Right lobe of liver (tissue), 6 donors: ENCODE measurements around the gene SLC26A5. TPM values are rescaled to one million over a fixed set of nuclear protein-coding genes. Genes with fewer than 3 reads are reported as not detected.

Source experiments
- ATAC-seq, 4 donors: fragments of 200-7000 bp; cut with Tn5 transposase; one replicate each; pipeline ENCODE4 v1.9.1; 2020; ENCODE audit warnings: mild to moderate bottlenecking in 4 of 4, moderate library complexity in 4 of 4
- DNase-seq, 3 donors: peaks; one replicate each; pipeline ENCODE4 v3.0.0-alpha.2; 2020
- H3K27ac ChIP-seq, 3 donors: fragments of 200-600 bp; one replicate each; pipeline ENCODE4 v1.8.0; 2022
- H3K27me3 ChIP-seq, 2 donors: fragments of 200-600 bp; one replicate each; pipeline ENCODE4 v1.8.0; 2022
- H3K36me3 ChIP-seq, 4 donors: fragments of 200-600 bp; sonication (generic) in 1 of 4; one replicate each; pipeline versions ENCODE4 v1.5.1 to v1.8.0; 2017 to 2022; ENCODE audit warnings: control low read depth in 1 of 4
- H3K4me1 ChIP-seq, 4 donors: fragments of 200-600 bp; sonication (generic) in 1 of 4; one replicate each; pipeline versions ENCODE4 v1.5.1 to v1.8.0; 2017 to 2022; ENCODE audit warnings: control low read depth in 1 of 4
- H3K4me3 ChIP-seq, 3 donors: fragments of 200-600 bp; one replicate each; pipeline ENCODE4 v1.8.0; 2022
- H3K9me3 ChIP-seq, 4 donors: fragments of 200-600 bp; sonication (generic) in 1 of 4; one replicate each; pipeline versions ENCODE4 v1.5.1 to v1.8.0; 2017 to 2022; ENCODE audit warnings: control low read depth in 1 of 4
- CTCF ChIP-seq, 4 donors: fragments of 200-600 bp in 3 of 4; fragments of 450-650 bp in 1 of 4; IDR thresholded peaks; one replicate each; pipeline versions ENCODE4 v1.5.1 to v1.8.0; 2016 to 2022; ENCODE audit warnings: antibody characterized with exemption in 4 of 4, mild to moderate bottlenecking in 2 of 4
- POLR2A ChIP-seq: fragments of 450-650 bp; IDR thresholded peaks from one replicate; pipeline ENCODE4 v1.6.1; 2017; ENCODE audit warnings: antibody characterized with exemption, mild to moderate bottlenecking
- WGBS: methylation state at CpG from one replicate; pipeline ENCODE4 v1.1.6; 2018; ENCODE audit warnings: low coverage, low lambda C conversion rate; ENCODE audit not compliant: insufficient coverage; ENCODE audit errors: missing lambda C conversion rate; 5-methylcytosine and 5-hydroxymethylcytosine counted together
- intact Hi-C, 2 donors: fragments of 100-400 bp; cut with DNase I; formaldehyde crosslinking; loops; one replicate each; pipeline versions ENCODE4 v1.11.2 to v1.14.1; 2022
- total RNA-seq, 6 experiments: library from RNA; depleted of rRNA in 2 of 6; stranded (reverse); fragments of >200 nt in 2 of 6; fragmentation: NEBNext Ultra II Directional in 3 of 6; extraction: Animal tissue kit (Norgen Biotek cat#: 25700) in 3 of 6; gene quantifications; one replicate each; pipeline versions ENCODE4 v1.1.0 to v1.2.4, GENCODE V29; 2016 to 2023
- donor health status: DM: no; HTN: yes; CAD: no.
- donor health status: DM: no; HTN: no; CAD: no.
- donor health status: DM: no; HTN: no; CAD: no.
- donor health status: DM: no; HTN: yes; CAD: no.
- donor health status: DM: no; HTN: yes; CAD: no.

SLC26A5 gene
- total RNA-seq, 6 experiments from 2014 or later, result 0.25 to 1.1 (median 0.62) TPM

DNA sequence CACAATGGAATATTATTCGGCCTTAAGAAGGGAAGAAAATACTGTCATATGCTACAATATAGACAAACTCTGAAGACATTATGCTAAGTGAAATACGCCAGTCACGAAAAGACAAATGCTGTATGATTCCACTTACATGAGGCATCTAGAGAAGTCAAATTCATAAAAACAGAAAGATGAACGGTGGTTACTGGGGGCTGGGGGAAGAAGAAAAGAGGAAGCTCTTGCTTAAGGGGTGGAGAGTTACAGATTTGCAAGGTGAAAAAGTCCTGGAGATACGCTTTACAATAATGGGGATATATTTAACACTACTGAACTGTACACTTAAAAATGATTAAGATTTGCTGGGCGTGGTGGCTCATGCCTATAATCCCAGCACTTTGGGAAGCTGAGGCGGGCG lies 49.5 kb downstream of the SLC26A5 start:
- no peak overlapping the region for H3K27ac ChIP-seq
- H3K36me3 ChIP-seq, result no peaks in the 10 kb centered on the region
- TF ChIP-seq CTCF (IDR thresholded peaks at IDR 0.05), result no peak
- TF ChIP-seq POLR2A, result no peak
- no peaks in the 10 kb centered on the region for H3K9me3 ChIP-seq
- no peaks in the 10 kb centered on the region for H3K4me1 ChIP-seq
- DNase-seq (no peak), ATAC-seq (no peak)
- 58% methylated on average over 8 of the region's 8 CpGs for WGBS
- no peak overlapping the region for H3K4me3 ChIP-seq
- intact Hi-C loops, result no loop called here
- H3K27me3 ChIP-seq, result no peaks in the 10 kb centered on the region

GRCh38 chr7:103395071-103395470 lies 50.9 kb downstream of the SLC26A5 start:
- ATAC-seq (no peak), DNase-seq (no peak)
- Histone ChIP-seq H3K4me1 (no peaks in the 10 kb centered on the region), H3K27me3 (no peaks in the 10 kb centered on the region), H3K27ac (no peak overlapping the region), H3K4me3 (no peak overlapping the region), H3K9me3 (no peaks in the 10 kb centered on the region), H3K36me3 (no peaks in the 10 kb centered on the region)
- WGBS, result 58% methylated on average over 1 of the region's 1 CpG
- TF ChIP-seq CTCF (IDR thresholded peaks at IDR 0.05), result no peak
- intact Hi-C loops, result no loop called here

DNA sequence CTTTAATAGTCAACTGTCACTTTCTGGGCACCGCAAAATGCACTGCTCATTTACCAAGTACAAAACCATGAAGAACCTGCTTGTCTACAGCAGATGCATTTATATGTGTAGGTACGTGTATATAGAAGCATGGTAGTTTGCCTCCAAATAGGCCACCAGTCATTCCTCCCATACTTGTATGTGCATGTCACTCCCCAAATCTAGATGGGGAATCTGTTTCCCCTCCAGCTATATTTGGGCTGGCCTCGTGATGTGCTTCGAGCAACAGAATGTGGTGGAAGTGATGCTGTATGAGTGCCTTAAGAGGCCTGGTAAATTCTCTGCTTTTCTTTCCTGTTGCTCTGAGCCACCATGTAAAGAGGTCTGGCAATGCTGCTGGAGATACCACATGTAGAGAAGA lies 51.4 kb downstream of the SLC26A5 start:
- intact Hi-C loops, result no loop called here
- H3K27ac ChIP-seq, result no peak overlapping the region
- no peak for ATAC-seq
- no peaks in the 10 kb centered on the region for H3K36me3 ChIP-seq
- no peak overlapping the region for H3K4me3 ChIP-seq
- no peak for DNase-seq
- peaks cover 0 to 1% (median under 1%) of the 10 kb centered on the region in 4 donors for H3K4me1 ChIP-seq
- no peaks in the 10 kb centered on the region for H3K9me3 ChIP-seq
- H3K27me3 ChIP-seq, result no peaks in the 10 kb centered on the region
- 96% methylated on average over 3 of the region's 4 CpGs for WGBS
- no peak for TF ChIP-seq POLR2A
- TF ChIP-seq CTCF (IDR thresholded peaks at IDR 0.05), result no peak

DNA sequence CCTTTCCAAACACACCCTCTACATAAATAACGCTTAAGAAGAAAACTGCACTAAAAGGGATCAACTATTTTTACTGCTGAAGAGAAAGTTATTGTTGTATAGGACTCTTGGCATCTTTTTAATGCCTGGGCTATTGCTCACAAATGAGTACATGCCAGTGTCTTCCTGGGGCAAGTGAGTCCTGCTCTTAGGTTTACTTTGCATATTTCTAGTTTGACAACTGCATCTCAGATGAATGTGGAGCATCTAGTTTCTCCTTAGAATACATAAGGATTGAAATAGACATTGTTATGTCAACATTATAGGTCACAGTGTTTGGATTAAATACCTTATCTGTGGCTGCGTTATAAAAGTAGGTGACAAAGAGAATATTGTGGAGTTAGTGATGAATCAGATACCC lies 54.0 kb downstream of the SLC26A5 start:
- no peaks in the 10 kb centered on the region for H3K36me3 ChIP-seq
- intact Hi-C loops, result no loop called here
- ATAC-seq, result no peak
- H3K4me3 ChIP-seq, result no peak overlapping the region
- WGBS, result 94% methylated on average over 2 of the region's 2 CpGs
- H3K27ac ChIP-seq, result no peak overlapping the region
- H3K27me3 ChIP-seq, result no peaks in the 10 kb centered on the region
- no peak for TF ChIP-seq POLR2A
- TF ChIP-seq CTCF (IDR thresholded peaks at IDR 0.05), result no peak
- no peak for DNase-seq
- H3K4me1 ChIP-seq, result peaks cover 0 to 15% (median 4%) of the 10 kb centered on the region in 4 donors
- no peaks in the 10 kb centered on the region for H3K9me3 ChIP-seq

GRCh38 chr7:103391150-103391549 lies 54.9 kb downstream of the SLC26A5 start:
- no peaks in the 10 kb centered on the region for H3K27me3 ChIP-seq
- WGBS, result 86% methylated on average over 5 of the region's 5 CpGs
- H3K9me3 ChIP-seq, result no peaks in the 10 kb centered on the region
- no peak overlapping the region for H3K27ac ChIP-seq
- H3K36me3 ChIP-seq, result no peaks in the 10 kb centered on the region
- TF ChIP-seq CTCF (IDR thresholded peaks at IDR 0.05), result no peak
- H3K4me3 ChIP-seq, result no peak overlapping the region
- H3K4me1 ChIP-seq, result peaks cover 0 to 15% (median 4%) of the 10 kb centered on the region in 4 donors
- ATAC-seq (no peak), DNase-seq (no peak)
- intact Hi-C loops, result no loop called here
